HUES48 (cell line): ENCODE data around the gene PPP1R1B.

Source experiments
- H3K27ac ChIP-seq: one replicate; pipeline ENCODE4 v1.7.0; 2013; ENCODE audit warnings: low read depth, low read length, inconsistent platforms
- H3K27me3 ChIP-seq: 2 replicates; pipeline ENCODE4 v1.6.1; 2013; ENCODE audit warnings: mild to moderate bottlenecking, low read length; ENCODE audit not compliant: control insufficient read depth, insufficient read depth
- H3K36me3 ChIP-seq: 2 replicates; pipeline ENCODE4 v1.6.1; 2013; ENCODE audit warnings: low read length; ENCODE audit not compliant: control insufficient read depth, insufficient read depth
- H3K4me1 ChIP-seq: 2 replicates; pipeline ENCODE4 v1.6.1; 2013; ENCODE audit warnings: mild to moderate bottlenecking, low read length; ENCODE audit not compliant: control insufficient read depth, insufficient read depth
- H3K4me3 ChIP-seq: 2 replicates; pipeline ENCODE4 v1.5.1; 2013; ENCODE audit warnings: mild to moderate bottlenecking, low read depth, low read length
- H3K9ac ChIP-seq: 2 replicates; pipeline ENCODE4 v1.6.1; 2013; ENCODE audit warnings: mild to moderate bottlenecking, low read depth, low read length, moderate library complexity
- H3K9me3 ChIP-seq: 2 replicates; pipeline ENCODE4 v1.6.1; 2013; ENCODE audit warnings: low read length; ENCODE audit not compliant: control insufficient read depth, insufficient read depth

Gene PPP1R1B

GRCh38 chr17:39618956-39619785 is 7.6 kb upstream of the PPP1R1B start:
- Histone ChIP-seq H3K27me3 (peaks cover 78% of the 10 kb centered on the region), H3K9me3 (no peaks in the 10 kb centered on the region), H3K27ac (no peak overlapping the region), H3K36me3 (no peaks in the 10 kb centered on the region), H3K9ac (no peak overlapping the region), H3K4me3 (no peak overlapping the region), H3K4me1 (peaks cover 4% of the 10 kb centered on the region; the same call in 1 of the 2 replicates)

- no peaks in the 10 kb centered on the region for H3K36me3 ChIP-seq
- peaks cover 77% of the 10 kb centered on the region for H3K27me3 ChIP-seq
- H3K4me3 ChIP-seq, result no peak overlapping the region
- no peak overlapping the region for H3K9ac ChIP-seq
- H3K27ac ChIP-seq, result no peak overlapping the region
- H3K4me1 ChIP-seq, result peaks cover 8% of the 10 kb centered on the region; the same call in 1 of the 2 replicates
- H3K9me3 ChIP-seq, result no peaks in the 10 kb centered on the region
Measured at GRCh38 chr17:39619786-39620101, 7.0 kb upstream of the PPP1R1B start.

GRCh38 chr17:39621523-39622379 is 5.0 kb upstream of the PPP1R1B start:
- H3K9ac ChIP-seq, result no peak overlapping the region
- H3K27me3 ChIP-seq, result peaks cover 78% of the 10 kb centered on the region
- H3K4me3 ChIP-seq, result no peak overlapping the region
- H3K9me3 ChIP-seq, result no peaks in the 10 kb centered on the region
- no peaks in the 10 kb centered on the region for H3K36me3 ChIP-seq
- peaks cover 17% of the 10 kb centered on the region; the same call in 1 of the 2 replicates for H3K4me1 ChIP-seq
- no peak overlapping the region for H3K27ac ChIP-seq

GRCh38 chr17:39622380-39623006 is 4.3 kb upstream of the PPP1R1B start:
- Histone ChIP-seq H3K4me3 (no peak overlapping the region), H3K4me1 (peaks cover 17% of the 10 kb centered on the region; the same call in 1 of the 2 replicates), H3K9me3 (no peaks in the 10 kb centered on the region), H3K27me3 (peaks cover 78% of the 10 kb centered on the region), H3K9ac (no peak overlapping the region), H3K27ac (no peak overlapping the region), H3K36me3 (no peaks in the 10 kb centered on the region)

GRCh38 chr17:39623356-39623950 is 3.3 kb upstream of the PPP1R1B start:
- Histone ChIP-seq H3K9me3 (no peaks in the 10 kb centered on the region), H3K36me3 (no peaks in the 10 kb centered on the region), H3K4me1 (peaks cover 24% of the 10 kb centered on the region; the same call in 1 of the 2 replicates), H3K9ac (no peak overlapping the region), H3K4me3 (no peak overlapping the region), H3K27me3 (peaks cover 80% of the 10 kb centered on the region), H3K27ac (no peak overlapping the region)

GRCh38 chr17:39624313-39624712 is 2.4 kb upstream of the PPP1R1B start:
- no peak overlapping the region for H3K27ac ChIP-seq
- peaks cover 80% of the 10 kb centered on the region for H3K27me3 ChIP-seq
- H3K9ac ChIP-seq, result no peak overlapping the region
- no peaks in the 10 kb centered on the region for H3K9me3 ChIP-seq
- H3K4me1 ChIP-seq, result peaks cover 30% of the 10 kb centered on the region
- no peaks in the 10 kb centered on the region for H3K36me3 ChIP-seq
- no peak overlapping the region for H3K4me3 ChIP-seq

- Histone ChIP-seq H3K36me3 (no peaks in the 10 kb centered on the region), H3K27ac (no peak overlapping the region), H3K9ac (no peak overlapping the region), H3K27me3 (peaks cover 75% of the 10 kb centered on the region), H3K4me1 (peaks cover 39% of the 10 kb centered on the region), H3K9me3 (no peaks in the 10 kb centered on the region), H3K4me3 (no peak overlapping the region)
Measured at GRCh38 chr17:39625198-39625785, 1.5 kb upstream of the PPP1R1B start.

- Histone ChIP-seq H3K9me3 (no peaks in the 10 kb centered on the region), H3K9ac (no peak overlapping the region), H3K36me3 (no peaks in the 10 kb centered on the region), H3K27me3 (peaks cover 62% of the 10 kb centered on the region), H3K4me1 (peaks cover 54% of the 10 kb centered on the region), H3K4me3 (peak overlapping the region; percentile 71), H3K27ac (no peak overlapping the region)
Measured at GRCh38 chr17:39627047-39627711, 427 bp downstream of the PPP1R1B start.

- H3K4me3 ChIP-seq, result peak overlapping the region; percentile 71
- no peak overlapping the region for H3K9ac ChIP-seq
- peaks cover 57% of the 10 kb centered on the region for H3K4me1 ChIP-seq
Measured at GRCh38 chr17:39627712-39628516, 1.2 kb downstream of the PPP1R1B start.

More at GRCh38 chr17:39627712-39628516, 1.2 kb downstream of the PPP1R1B start:
- peaks cover 61% of the 10 kb centered on the region for H3K27me3 ChIP-seq
- no peaks in the 10 kb centered on the region for H3K9me3 ChIP-seq
- H3K27ac ChIP-seq, result no peak overlapping the region
- H3K36me3 ChIP-seq, result no peaks in the 10 kb centered on the region
